DMS153 treated with DMSO at 0.1 percent for 48 hours (cell line): ENCODE data around the gene HYDIN.

ENCODE experiments used
- DNase-seq: peaks from one replicate; lab custom pipeline; 2025; ENCODE audit not compliant: unreplicated experiment; lab: John Stamatoyannopoulos, UW

The HYDIN gene

DNA sequence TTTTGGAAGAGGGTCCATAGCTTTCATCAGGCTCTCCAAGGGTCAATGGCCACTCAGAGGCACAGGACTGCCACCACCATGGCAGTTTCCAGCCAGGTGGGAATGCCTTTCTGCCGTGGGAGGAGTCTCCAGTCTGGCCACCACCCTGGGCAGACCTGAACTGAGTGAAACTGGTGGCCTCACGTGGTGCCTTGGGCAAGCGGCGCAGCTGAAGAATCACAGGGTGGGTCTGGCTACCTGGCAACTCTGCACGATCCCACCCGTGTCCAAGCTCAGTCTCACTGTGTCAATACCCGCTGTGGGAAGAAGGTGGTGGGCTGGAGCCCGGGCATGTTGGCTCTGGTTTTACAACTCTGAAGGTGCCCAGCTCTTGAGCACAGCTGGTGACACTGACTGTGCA, 461.4 kb downstream of the HYDIN start:
- no peak for DNase-seq

- DNase-seq = no peak
Observed at GRCh38 chr16:70768203-70768580, 462.3 kb downstream of the HYDIN start.

GRCh38 chr16:70767377-70768202, 462.9 kb downstream of the HYDIN start:
- DNase-seq = no peak

- no peak for DNase-seq
Observed at GRCh38 chr16:70766658-70767057, 463.9 kb downstream of the HYDIN start.

DNA sequence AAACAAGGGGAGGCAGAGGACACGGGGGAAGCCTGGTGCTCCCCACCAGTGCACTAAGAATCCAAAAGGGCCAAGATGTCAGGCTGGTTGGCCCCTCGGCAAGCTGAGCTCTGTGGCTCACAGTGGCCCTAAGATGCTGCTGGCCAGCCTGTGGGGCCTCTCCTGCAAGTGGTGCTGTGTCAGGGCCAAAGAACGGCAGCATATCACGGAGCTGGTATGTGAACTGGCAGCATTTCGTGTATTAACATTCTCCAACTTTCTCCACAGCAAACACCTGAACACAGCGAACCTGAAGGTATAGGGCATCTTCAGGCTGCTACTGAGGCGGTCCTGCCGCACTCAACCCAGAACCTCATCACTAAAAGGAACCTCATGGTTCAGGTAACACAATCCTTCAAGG, 464.3 kb downstream of the HYDIN start:
- no peak for DNase-seq

DNA sequence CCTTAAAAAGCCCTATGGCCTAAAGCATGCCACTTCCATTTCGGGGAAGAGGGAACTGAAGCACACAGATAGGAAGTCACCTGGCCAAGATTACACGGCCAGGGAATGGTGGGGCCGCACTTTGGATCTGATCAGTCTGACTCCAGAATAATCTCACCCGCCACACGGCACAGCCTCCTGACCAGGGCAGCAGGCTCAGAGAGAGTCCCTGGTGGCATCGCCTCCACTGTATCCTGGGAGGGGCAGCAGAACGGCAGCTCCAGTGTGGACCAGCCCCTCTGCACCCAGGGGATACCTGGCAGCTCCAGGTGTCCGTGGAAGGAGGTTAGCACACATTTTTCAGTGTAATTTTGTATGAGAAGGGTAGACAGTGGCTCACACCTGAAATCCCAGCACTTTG, 465.0 kb downstream of the HYDIN start:
- DNase-seq = no peak

GRCh38 chr16:70764632-70765031, 465.9 kb downstream of the HYDIN start:
- no peak for DNase-seq

DNA sequence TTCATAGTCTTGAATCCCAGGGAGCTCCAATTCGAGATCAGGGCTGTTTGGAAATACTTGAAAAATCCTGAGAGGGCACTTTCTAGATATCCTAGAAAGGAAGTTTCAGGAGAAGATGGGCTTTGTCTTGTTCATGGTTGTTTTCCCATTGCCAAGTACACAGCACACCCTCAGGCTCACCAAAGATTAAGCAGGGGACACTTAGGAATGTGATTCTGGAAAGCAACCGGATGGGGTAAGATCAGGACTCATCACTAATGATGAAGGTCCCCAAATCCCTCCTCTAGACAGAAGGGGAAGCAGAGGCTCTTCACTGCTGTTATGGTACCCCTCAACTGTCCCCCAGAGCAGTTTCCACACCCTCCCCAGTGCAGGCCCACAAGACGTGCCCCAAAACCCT, 470.3 kb downstream of the HYDIN start:
- DNase-seq = no peak

GRCh38 chr16:70759666-70760065, 470.9 kb downstream of the HYDIN start:
- no peak for DNase-seq

- no peak for DNase-seq
Observed at GRCh38 chr16:70758786-70759185, 471.7 kb downstream of the HYDIN start.
